K562 (cell line): ENCODE results near the gene JUNB. TPM values are rescaled to one million over a fixed set of nuclear protein-coding genes. Genes with fewer than 3 reads are reported as not detected.

Experiments
- CHD4 ChIP-seq: fragments of 200-600 bp; sonication (generic); IDR thresholded peaks from 3 replicates; pipeline ENCODE4 v1.6.1; 2012; ENCODE audit warnings: low read depth, mild to moderate bottlenecking, mixed read lengths, low read length, inconsistent platforms; ENCODE audit not compliant: insufficient read depth, insufficient replicate concordance, poor library complexity, severe bottlenecking
- FOXP1 ChIP-seq: sonication (generic); formaldehyde crosslinking; IDR thresholded peaks from 2 replicates; pipeline ENCODE4 v1.8.0; 2022; ENCODE audit warnings: mild to moderate bottlenecking, missing genetic modification reagents
- HDAC1 ChIP-seq, 2 experiments: fragments of 450-650 bp; IDR thresholded peaks; 2 replicates each; pipeline ENCODE4 v1.6.1; 2016 to 2017; ENCODE audit warnings: inconsistent platforms in 1 of 2, mild to moderate bottlenecking in 1 of 2, moderate library complexity in 1 of 2
- HMG20A ChIP-seq: fragments of 450-650 bp; formaldehyde crosslinking; conservative IDR thresholded peaks from 2 replicates; pipeline ENCODE4 v1.4.0; 2020; ENCODE audit warnings: mild to moderate bottlenecking, mixed read lengths
- HNRNPUL1 ChIP-seq: fragments of 200-400 bp; formaldehyde crosslinking; IDR thresholded peaks from 2 replicates; pipeline ENCODE4 v1.6.1; 2017; ENCODE audit warnings: low read length
- IFI16 ChIP-seq: fragments of 250-450 bp; sonication (Bioruptor Pico); IDR thresholded peaks from 2 replicates; pipeline ENCODE4 v2.1.2; 2022; ENCODE audit warnings: mild to moderate bottlenecking, inconsistent platforms
- ILF3 ChIP-seq: fragments of 450-650 bp; IDR thresholded peaks from 2 replicates; pipeline ENCODE4 v1.6.1; 2018; ENCODE audit warnings: antibody characterized with exemption, mild to moderate bottlenecking, moderate library complexity, borderline replicate concordance
- ILK ChIP-seq: fragments of 450-650 bp; IDR thresholded peaks from 2 replicates; pipeline ENCODE4 v1.6.1; 2016; ENCODE audit warnings: missing genetic modification characterization, low read depth, mild to moderate bottlenecking, missing compliant biosample characterization, moderate library complexity, borderline replicate concordance
- LARP7 ChIP-seq: fragments of 450-650 bp; IDR thresholded peaks from 2 replicates; pipeline ENCODE4 v1.6.1; 2016
- PML ChIP-seq: IDR thresholded peaks from 2 replicates; pipeline ENCODE4 v1.6.1; 2012; ENCODE audit warnings: low read length, inconsistent platforms
- POLR2G ChIP-seq: fragments of 200-400 bp; formaldehyde crosslinking; IDR thresholded peaks from 2 replicates; pipeline ENCODE4 v1.6.1; 2017; ENCODE audit warnings: low read depth, mild to moderate bottlenecking, antibody characterized with exemption, low read length, moderate library complexity
- POLR3G ChIP-seq: IDR thresholded peaks from 2 replicates; pipeline ENCODE4 v1.6.1; 2011; ENCODE audit not compliant: insufficient read length, insufficient replicate concordance; ENCODE audit errors: extremely low read depth
- RAD21 ChIP-seq, 2 experiments: fragments of 250-450 bp in 1 of 2; fragments of 450-650 bp in 1 of 2; sonication (Bioruptor Pico) in 1 of 2; formaldehyde crosslinking in 1 of 2; IDR thresholded peaks in 1 of 2; conservative IDR thresholded peaks in 1 of 2; 2 replicates each; pipeline versions ENCODE4 v1.4.0 to v1.8.0; 2020 to 2022; ENCODE audit warnings: mild to moderate bottlenecking in 2 of 2, moderate library complexity in 1 of 2
- SAFB2 ChIP-seq: fragments of 200-400 bp; formaldehyde crosslinking; IDR thresholded peaks from 2 replicates; pipeline ENCODE4 v1.6.1; 2018; ENCODE audit warnings: borderline replicate concordance, low read length, low read depth, moderate library complexity; ENCODE audit not compliant: severe bottlenecking
- SRF ChIP-seq, 2 experiments: fragments of 250-450, 450-650 bp in 1 of 2; sonication (Bioruptor Pico) in 1 of 2; sonication (generic) in 1 of 2; formaldehyde crosslinking; IDR thresholded peaks; 2 replicates each; pipeline versions ENCODE4 v1.5.0 to v1.5.1; 2020 to 2022; ENCODE audit warnings: mild to moderate bottlenecking in 1 of 2, missing genetic modification reagents in 1 of 2
- TBL1XR1 ChIP-seq, 2 experiments: IDR thresholded peaks; 2 replicates each; pipeline ENCODE4 v1.6.1; 2012; ENCODE audit warnings: improper control_type of control experiment in 2 of 2, low read length in 2 of 2, mild to moderate bottlenecking in 1 of 2
- XRCC5 ChIP-seq: fragments of 200-400 bp; formaldehyde crosslinking; IDR thresholded peaks from 2 replicates; pipeline ENCODE4 v1.6.1; 2017; ENCODE audit warnings: low read depth, mild to moderate bottlenecking, low read length
- ZNF143 ChIP-seq: sonication (generic); formaldehyde crosslinking; IDR thresholded peaks from 2 replicates; pipeline ENCODE4 v1.9.0; 2022; ENCODE audit warnings: mild to moderate bottlenecking, missing genetic modification reagents
- ZNF41 ChIP-seq: fragments of 250-450 bp; sonication (Bioruptor Pico); conservative IDR thresholded peaks from 2 replicates; pipeline ENCODE4 v1.4.0; 2020; ENCODE audit warnings: mild to moderate bottlenecking
- ZNF431 ChIP-seq: sonication (generic); formaldehyde crosslinking; IDR thresholded peaks from 2 replicates; pipeline ENCODE4 v1.8.0; 2022; ENCODE audit warnings: mild to moderate bottlenecking, missing genetic modification reagents
- ZNF695 ChIP-seq: fragments of 450-650 bp; formaldehyde crosslinking; IDR thresholded peaks from 2 replicates; pipeline ENCODE4 v1.4.0; 2020; ENCODE audit warnings: mild to moderate bottlenecking, moderate library complexity
- polyA plus RNA-seq, 8 experiments: library from polyadenylated mRNA; depleted of rRNA in 4 of 8; stranded (reverse) in 5 of 8; unstranded in 3 of 8; fragments of >200 nt; fragmentation: Nextera tagmentation in 2 of 8; fragmentation: Illumina TruSeq in 1 of 8; extraction: Ambion mirVana in 2 of 8; extraction: Trizol in 1 of 8; gene quantifications; 2 replicates each; pipeline versions ENCODE4 v1.2.1 to v1.2.3, GENCODE V29; 2011 to 2014; ENCODE audit warnings: inconsistent platforms in 1 of 8, missing spikeins in 1 of 8
- total RNA-seq, 7 experiments: library from RNA; depleted of rRNA in 6 of 7; stranded (reverse); fragments of >200 nt in 6 of 7; fragmentation: Illumina TruSeq in 2 of 7; extraction: Trizol in 2 of 7; gene quantifications; 2 replicates each; pipeline versions ENCODE4 v1.2.1 to v1.2.3, GENCODE V29; 2011 to 2021; ENCODE audit warnings: low replicate concordance in 1 of 7
- TF ChIP-seq, protein P1 (sequence below): fragments of 450-650 bp; IDR thresholded peaks from 2 replicates; pipeline ENCODE4 v1.6.1; 2016; ENCODE audit warnings: antibody characterized with exemption
- TF ChIP-seq, protein P2 (sequence below): fragments of 450-650 bp; IDR thresholded peaks from 2 replicates; pipeline ENCODE4 v1.6.1; 2018; ENCODE audit not compliant: partially characterized antibody
- TF ChIP-seq, protein P3 (sequence below): fragments of 450-650 bp; formaldehyde crosslinking; IDR thresholded peaks from 2 replicates; pipeline ENCODE4 v1.4.0; 2020; ENCODE audit warnings: mild to moderate bottlenecking, moderate library complexity

The JUNB gene
- total and polyA plus RNA-seq, 9 of the 15 experiments (the other 6 are each of a cell fraction or from before 2014, with no cell fraction given), result 0.23 to 88.1 (median 13.1) TPM

DNA sequence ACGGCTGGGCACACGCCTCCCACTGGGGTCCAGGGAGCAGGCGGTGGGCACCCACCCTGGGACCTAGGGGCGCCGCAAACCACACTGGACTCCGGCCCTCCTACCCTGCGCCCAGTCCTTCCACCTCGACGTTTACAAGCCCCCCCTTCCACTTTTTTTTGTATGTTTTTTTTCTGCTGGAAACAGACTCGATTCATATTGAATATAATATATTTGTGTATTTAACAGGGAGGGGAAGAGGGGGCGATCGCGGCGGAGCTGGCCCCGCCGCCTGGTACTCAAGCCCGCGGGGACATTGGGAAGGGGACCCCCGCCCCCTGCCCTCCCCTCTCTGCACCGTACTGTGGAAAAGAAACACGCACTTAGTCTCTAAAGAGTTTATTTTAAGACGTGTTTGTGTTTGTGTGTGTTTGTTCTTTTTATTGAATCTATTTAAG lies 1.6 kb downstream of the JUNB start (continued):
- TF ChIP-seq ZNF431 (CRISPR knock-in tag) (peak; percentile 2; the same call in 1 of the 2 replicates), FOXP1 (CRISPR knock-in tag) (0 out of 2 replicates have a peak, but pooled peaks have one; percentile 21), TBL1XR1 (IDR thresholded peaks at IDR 0.05; ENCODE audit: low read length in 2 of 2) (no peak), ZNF695 (CRISPR knock-in tag) (no peak), ZNF143 (CRISPR knock-in tag) (no peak), CHD4 (no peak), SAFB2 (no peak), ILF3 (no peak), XRCC5 (no peak), POLR2G (no peak), SRF (CRISPR knock-in tag; IDR thresholded peaks at IDR 0.05) (no peak), IFI16 (CRISPR knock-in tag) (no peak), RAD21 (CRISPR knock-in tag; conservative IDR thresholded peaks at IDR 0.05 in 1 of 2, IDR thresholded peaks at IDR 0.05 in 1 of 2) (no peak), HMG20A (CRISPR knock-in tag) (no peak), PML (no peak), HNRNPUL1 (no peak), ILK (tag) (no peak), LARP7 (no peak), POLR3G (no peak), ZNF41 (CRISPR knock-in tag) (no peak), HDAC1 (IDR thresholded peaks at IDR 0.05) (no peak)
- TF ChIP-seq, protein P1, sequence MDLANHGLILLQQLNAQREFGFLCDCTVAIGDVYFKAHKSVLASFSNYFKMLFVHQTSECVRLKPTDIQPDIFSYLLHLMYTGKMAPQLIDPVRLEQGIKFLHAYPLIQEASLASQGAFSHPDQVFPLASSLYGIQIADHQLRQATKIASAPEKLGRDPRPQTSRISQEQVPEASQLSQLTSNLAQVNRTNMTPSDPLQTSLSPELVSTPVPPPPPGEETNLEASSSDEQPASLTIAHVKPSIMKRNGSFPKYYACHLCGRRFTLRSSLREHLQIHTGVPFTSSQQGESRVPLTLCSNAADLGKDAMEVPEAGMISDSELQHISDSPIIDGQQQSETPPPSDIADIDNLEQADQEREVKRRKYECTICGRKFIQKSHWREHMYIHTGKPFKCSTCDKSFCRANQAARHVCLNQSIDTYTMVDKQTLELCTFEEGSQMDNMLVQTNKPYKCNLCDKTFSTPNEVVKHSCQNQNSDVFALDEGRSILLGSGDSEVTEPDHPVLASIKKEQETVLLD, result no peak
- TF ChIP-seq, protein P2, sequence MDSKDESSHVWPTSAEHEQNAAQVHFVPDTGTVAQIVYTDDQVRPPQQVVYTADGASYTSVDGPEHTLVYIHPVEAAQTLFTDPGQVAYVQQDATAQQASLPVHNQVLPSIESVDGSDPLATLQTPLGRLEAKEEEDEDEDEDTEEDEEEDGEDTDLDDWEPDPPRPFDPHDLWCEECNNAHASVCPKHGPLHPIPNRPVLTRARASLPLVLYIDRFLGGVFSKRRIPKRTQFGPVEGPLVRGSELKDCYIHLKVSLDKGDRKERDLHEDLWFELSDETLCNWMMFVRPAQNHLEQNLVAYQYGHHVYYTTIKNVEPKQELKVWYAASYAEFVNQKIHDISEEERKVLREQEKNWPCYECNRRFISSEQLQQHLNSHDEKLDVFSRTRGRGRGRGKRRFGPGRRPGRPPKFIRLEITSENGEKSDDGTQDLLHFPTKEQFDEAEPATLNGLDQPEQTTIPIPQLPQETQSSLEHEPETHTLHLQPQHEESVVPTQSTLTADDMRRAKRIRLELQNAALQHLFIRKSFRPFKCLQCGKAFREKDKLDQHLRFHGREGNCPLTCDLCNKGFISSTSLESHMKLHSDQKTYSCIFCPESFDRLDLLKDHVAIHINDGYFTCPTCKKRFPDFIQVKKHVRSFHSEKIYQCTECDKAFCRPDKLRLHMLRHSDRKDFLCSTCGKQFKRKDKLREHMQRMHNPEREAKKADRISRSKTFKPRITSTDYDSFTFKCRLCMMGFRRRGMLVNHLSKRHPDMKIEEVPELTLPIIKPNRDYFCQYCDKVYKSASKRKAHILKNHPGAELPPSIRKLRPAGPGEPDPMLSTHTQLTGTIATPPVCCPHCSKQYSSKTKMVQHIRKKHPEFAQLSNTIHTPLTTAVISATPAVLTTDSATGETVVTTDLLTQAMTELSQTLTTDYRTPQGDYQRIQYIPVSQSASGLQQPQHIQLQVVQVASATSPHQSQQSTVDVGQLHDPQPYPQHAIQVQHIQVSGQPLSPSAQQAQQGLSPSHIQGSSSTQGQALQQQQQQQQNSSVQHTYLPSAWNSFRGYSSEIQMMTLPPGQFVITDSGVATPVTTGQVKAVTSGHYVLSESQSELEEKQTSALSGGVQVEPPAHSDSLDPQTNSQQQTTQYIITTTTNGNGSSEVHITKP, result no peak
- TF ChIP-seq, protein P3, sequence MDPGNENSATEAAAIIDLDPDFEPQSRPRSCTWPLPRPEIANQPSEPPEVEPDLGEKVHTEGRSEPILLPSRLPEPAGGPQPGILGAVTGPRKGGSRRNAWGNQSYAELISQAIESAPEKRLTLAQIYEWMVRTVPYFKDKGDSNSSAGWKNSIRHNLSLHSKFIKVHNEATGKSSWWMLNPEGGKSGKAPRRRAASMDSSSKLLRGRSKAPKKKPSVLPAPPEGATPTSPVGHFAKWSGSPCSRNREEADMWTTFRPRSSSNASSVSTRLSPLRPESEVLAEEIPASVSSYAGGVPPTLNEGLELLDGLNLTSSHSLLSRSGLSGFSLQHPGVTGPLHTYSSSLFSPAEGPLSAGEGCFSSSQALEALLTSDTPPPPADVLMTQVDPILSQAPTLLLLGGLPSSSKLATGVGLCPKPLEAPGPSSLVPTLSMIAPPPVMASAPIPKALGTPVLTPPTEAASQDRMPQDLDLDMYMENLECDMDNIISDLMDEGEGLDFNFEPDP (CRISPR knock-in tag), result no peak
